HG03139 (cell line): ENCODE results near the gene SLC39A13.
"Not testable (repeated sequence)": the region's sequence is repeated elsewhere in the genome, so short reads cannot be mapped to it uniquely, and the experiment has no call there.

Experiments
- ATAC-seq: cut with Tn5 transposase; IDR thresholded peaks from one replicate; pipeline ENCODE4 v1.9.1; 2021; ENCODE audit not compliant: unreplicated experiment

SLC39A13 gene

DNA sequence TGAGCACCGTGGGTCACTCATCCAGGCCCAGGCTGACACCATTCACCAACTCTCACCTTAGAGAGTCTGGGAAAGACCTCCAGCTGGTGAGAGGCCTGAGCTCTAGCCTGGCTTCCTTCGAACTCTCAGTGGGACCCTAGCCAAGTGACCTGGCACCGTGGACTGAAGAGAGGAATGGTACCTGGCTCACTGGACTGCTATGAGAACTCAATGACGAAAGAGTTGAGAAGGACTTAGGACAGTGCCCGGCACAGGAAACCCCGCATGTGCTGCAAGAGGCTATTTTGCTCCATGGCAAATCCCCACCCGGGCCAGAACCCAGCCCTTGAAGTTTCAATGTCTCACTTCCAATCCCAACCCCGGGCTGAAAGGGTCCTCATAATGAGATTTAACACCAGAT is 41.2 kb downstream of the SLC39A13 start:
- no peak for ATAC-seq

DNA sequence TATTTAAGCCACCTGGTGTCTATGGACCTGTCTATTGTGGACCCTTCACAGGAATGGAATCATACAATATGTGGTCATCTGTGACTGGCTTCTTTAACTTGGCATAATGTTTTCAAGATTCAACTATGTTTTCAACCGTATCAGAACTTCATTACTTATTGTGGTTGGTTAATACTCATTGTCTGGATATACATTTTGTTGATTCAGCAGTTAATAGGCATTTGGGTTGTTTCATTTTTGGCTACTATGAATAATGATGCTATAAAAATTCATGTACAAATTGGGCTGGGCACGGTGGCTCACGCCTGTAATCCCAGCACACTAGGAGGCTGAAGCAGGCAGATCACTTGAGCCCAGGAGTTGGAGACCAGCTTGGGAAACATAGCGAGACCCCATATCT is 43.0 kb downstream of the SLC39A13 start:
- no peak for ATAC-seq

GRCh38 chr11:47451990-47452389 is 43.6 kb downstream of the SLC39A13 start:
- no peak for ATAC-seq

DNA sequence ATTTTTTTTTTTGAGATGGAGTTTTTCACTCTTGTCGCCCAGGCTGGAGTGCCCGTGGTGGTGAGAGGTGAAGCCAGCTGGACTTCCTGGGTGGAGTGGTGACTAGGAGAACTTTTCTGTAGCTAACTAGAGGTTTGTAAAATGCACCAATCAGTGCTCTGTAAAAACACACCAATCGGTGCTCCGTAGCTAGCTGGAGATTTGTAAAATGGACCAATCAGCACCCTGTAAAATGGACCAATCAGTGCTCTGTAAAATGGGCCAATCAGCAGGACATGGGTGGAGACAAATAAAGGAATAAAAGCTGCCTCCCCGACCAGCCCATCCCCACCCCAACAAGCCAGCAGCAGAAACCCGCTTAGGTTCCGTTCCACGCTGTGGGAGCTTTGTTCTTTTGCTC is 45.0 kb downstream of the SLC39A13 start:
- no peak for ATAC-seq

DNA sequence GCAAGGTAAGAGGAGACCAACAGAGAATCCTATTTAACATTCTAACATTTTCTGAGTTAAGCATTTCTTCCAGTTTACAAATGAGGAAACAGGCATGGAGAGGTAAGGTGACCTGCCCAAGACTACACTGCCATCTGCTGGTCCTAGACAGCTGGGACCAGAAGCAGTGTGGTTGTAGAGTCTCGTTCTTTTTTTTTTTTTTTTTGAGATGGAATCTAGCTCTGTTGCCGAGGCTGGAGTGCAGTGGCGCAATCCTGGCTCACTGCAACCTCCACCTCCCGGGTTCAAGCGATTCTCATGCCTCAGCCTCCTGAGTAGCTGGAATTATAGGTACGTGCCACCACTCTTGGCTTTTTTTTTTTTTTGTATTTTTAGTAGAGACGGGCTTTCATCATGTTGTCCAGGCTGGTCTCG is 45.9 kb downstream of the SLC39A13 start:
- ATAC-seq = not testable (repeated sequence)

DNA sequence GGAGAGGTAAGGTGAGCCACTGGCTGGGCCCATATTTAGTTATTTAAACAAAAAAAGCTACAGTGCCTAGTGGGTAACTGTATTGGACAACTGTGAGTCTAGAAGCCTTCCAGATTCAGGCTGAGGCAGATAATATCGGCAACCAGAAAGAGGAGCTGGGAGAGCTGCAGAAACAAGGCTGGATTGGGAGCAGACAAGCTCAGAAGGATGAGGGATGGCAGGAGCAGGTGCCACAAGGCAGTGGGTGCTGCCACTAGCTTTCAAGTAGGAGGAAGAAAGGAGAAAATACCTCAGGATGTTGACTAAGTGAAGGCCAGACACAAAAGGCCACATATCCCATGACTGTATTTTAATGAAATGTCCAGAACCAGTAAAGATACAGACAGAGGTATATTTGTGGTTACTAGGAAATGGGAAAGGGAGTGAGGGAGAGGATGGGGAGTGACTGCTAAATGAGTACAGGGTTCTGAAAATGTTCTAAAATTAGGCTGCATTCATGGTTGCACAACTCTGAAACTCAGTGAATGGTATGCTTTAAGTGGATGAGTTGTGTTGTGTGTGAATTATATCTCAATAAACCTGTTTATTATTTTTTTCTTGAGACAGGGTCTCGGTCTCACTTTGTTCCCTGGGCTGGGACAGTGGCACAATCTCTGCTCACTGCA is 52.3 kb downstream of the SLC39A13 start:
- no peak for ATAC-seq

- ATAC-seq = no peak
These were observed 53.5 kb downstream of the SLC39A13 start for GRCh38 chr11:47461876-47462275.

DNA sequence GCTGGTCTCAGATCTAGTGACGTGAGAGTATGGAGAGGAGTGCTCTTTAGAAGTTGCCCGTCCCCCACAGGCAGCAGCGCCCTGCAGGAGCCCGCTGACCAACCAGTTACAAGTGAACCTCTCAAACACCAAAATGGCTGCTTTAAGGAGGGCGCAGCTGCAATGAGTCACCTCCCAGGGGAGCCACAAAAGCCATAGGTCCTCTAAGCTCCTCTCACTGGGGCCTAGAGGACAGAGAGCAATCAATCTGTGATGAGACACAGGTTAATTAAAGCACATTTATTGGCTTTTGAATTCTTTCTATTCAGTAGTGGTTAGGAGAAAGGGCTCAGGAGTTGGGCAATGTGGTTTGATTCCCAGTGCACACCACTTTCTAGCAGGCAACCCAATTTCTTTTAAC is 56.1 kb downstream of the SLC39A13 start:
- no peak for ATAC-seq
